Skeletal muscle satellite cell (primary cell): ENCODE measurements around the gene FHIT.

Experiments used
- H3K27me3 ChIP-seq: 2 replicates; pipeline ENCODE4 v1.7.0; 2013; ENCODE audit warnings: low read length; ENCODE audit not compliant: control insufficient read depth, insufficient read depth
- H3K36me3 ChIP-seq: 2 replicates; pipeline ENCODE4 v1.7.0; 2013; ENCODE audit warnings: mild to moderate bottlenecking, control low read depth, low read length; ENCODE audit not compliant: insufficient read depth
- H3K4me1 ChIP-seq: 2 replicates; pipeline ENCODE4 v1.7.0; 2013; ENCODE audit warnings: low read length; ENCODE audit not compliant: control insufficient read depth, insufficient read depth
- H3K4me2 ChIP-seq: 2 replicates; pipeline ENCODE4 v1.7.0; 2013; ENCODE audit warnings: mild to moderate bottlenecking, low read length
- H3K4me3 ChIP-seq: 2 replicates; pipeline ENCODE4 v1.7.0; 2013; ENCODE audit warnings: low read length
- H3K9ac ChIP-seq: 2 replicates; pipeline ENCODE4 v1.7.0; 2013; ENCODE audit warnings: mild to moderate bottlenecking, low read depth, low read length, moderate library complexity
- H3K9me3 ChIP-seq: replicated peaks from 2 replicates; pipeline ENCODE4 v1.7.0; 2013; ENCODE audit warnings: mild to moderate bottlenecking, control low read depth, low read length

The FHIT gene

GRCh38 chr3:59996056-59996455 lies 1255.2 kb downstream of the FHIT start:
- Histone ChIP-seq H3K4me1 (no peaks in the 10 kb centered on the region), H3K27me3 (peaks cover 9% of the 10 kb centered on the region), H3K4me3 (no peak overlapping the region), H3K9me3 (no peaks in the 10 kb centered on the region), H3K36me3 (no peaks in the 10 kb centered on the region), H3K9ac (no peak overlapping the region), H3K4me2 (no peak overlapping the region)

- H3K4me2 ChIP-seq = no peak overlapping the region
- no peaks in the 10 kb centered on the region for H3K9me3 ChIP-seq
- H3K9ac ChIP-seq = no peak overlapping the region
- no peaks in the 10 kb centered on the region for H3K4me1 ChIP-seq
- H3K27me3 ChIP-seq = peaks cover 9% of the 10 kb centered on the region
- no peak overlapping the region for H3K4me3 ChIP-seq
- H3K36me3 ChIP-seq = no peaks in the 10 kb centered on the region
These were observed 1255.7 kb downstream of the FHIT start for GRCh38 chr3:59995563-59995962.

GRCh38 chr3:59994732-59995304 lies 1256.4 kb downstream of the FHIT start:
- Histone ChIP-seq H3K4me1 (no peaks in the 10 kb centered on the region), H3K36me3 (no peaks in the 10 kb centered on the region), H3K9ac (no peak overlapping the region), H3K9me3 (no peaks in the 10 kb centered on the region), H3K27me3 (peaks cover 9% of the 10 kb centered on the region), H3K4me2 (no peak overlapping the region), H3K4me3 (no peak overlapping the region)

GRCh38 chr3:59992578-59992977 lies 1258.7 kb downstream of the FHIT start:
- Histone ChIP-seq H3K27me3 (peaks cover 11% of the 10 kb centered on the region), H3K9me3 (no peaks in the 10 kb centered on the region), H3K4me1 (no peaks in the 10 kb centered on the region), H3K4me2 (no peak overlapping the region), H3K4me3 (no peak overlapping the region), H3K9ac (no peak overlapping the region), H3K36me3 (no peaks in the 10 kb centered on the region)

GRCh38 chr3:59990915-59991314 lies 1260.3 kb downstream of the FHIT start:
- H3K4me2 ChIP-seq = no peak overlapping the region
- peaks cover 11% of the 10 kb centered on the region for H3K27me3 ChIP-seq
- H3K9ac ChIP-seq = no peak overlapping the region
- no peaks in the 10 kb centered on the region for H3K9me3 ChIP-seq
- no peaks in the 10 kb centered on the region for H3K4me1 ChIP-seq
- no peak overlapping the region for H3K4me3 ChIP-seq
- H3K36me3 ChIP-seq = no peaks in the 10 kb centered on the region

- H3K9ac ChIP-seq = no peak overlapping the region
- no peaks in the 10 kb centered on the region for H3K36me3 ChIP-seq
- H3K4me1 ChIP-seq = no peaks in the 10 kb centered on the region
These were observed 1268.7 kb downstream of the FHIT start for GRCh38 chr3:59982510-59982909.

GRCh38 chr3:59981377-59981776 lies 1269.9 kb downstream of the FHIT start:
- H3K4me2 ChIP-seq = no peak overlapping the region
- no peak overlapping the region for H3K4me3 ChIP-seq
- H3K9ac ChIP-seq = no peak overlapping the region
- no peaks in the 10 kb centered on the region for H3K9me3 ChIP-seq
- H3K4me1 ChIP-seq = no peaks in the 10 kb centered on the region
- H3K36me3 ChIP-seq = no peaks in the 10 kb centered on the region
- H3K27me3 ChIP-seq = no peaks in the 10 kb centered on the region

More at GRCh38 chr3:59982510-59982909, 1268.7 kb downstream of the FHIT start:
- Histone ChIP-seq H3K27me3 (no peaks in the 10 kb centered on the region), H3K4me2 (no peak overlapping the region), H3K9me3 (no peaks in the 10 kb centered on the region), H3K4me3 (no peak overlapping the region)

GRCh38 chr3:59980576-59980975 lies 1270.7 kb downstream of the FHIT start:
- no peaks in the 10 kb centered on the region for H3K9me3 ChIP-seq
- no peak overlapping the region for H3K9ac ChIP-seq
- no peak overlapping the region for H3K4me2 ChIP-seq
- no peak overlapping the region for H3K4me3 ChIP-seq
- H3K4me1 ChIP-seq = no peaks in the 10 kb centered on the region
- no peaks in the 10 kb centered on the region for H3K27me3 ChIP-seq
- no peaks in the 10 kb centered on the region for H3K36me3 ChIP-seq

- Histone ChIP-seq H3K9me3 (no peaks in the 10 kb centered on the region), H3K4me1 (no peaks in the 10 kb centered on the region), H3K4me2 (no peak overlapping the region), H3K36me3 (no peaks in the 10 kb centered on the region), H3K27me3 (no peaks in the 10 kb centered on the region), H3K4me3 (no peak overlapping the region), H3K9ac (no peak overlapping the region)
These were observed 1271.7 kb downstream of the FHIT start for GRCh38 chr3:59979542-59979941.

- H3K9me3 ChIP-seq = no peaks in the 10 kb centered on the region
- H3K9ac ChIP-seq = no peak overlapping the region
- no peak overlapping the region for H3K4me3 ChIP-seq
- H3K27me3 ChIP-seq = no peaks in the 10 kb centered on the region
- no peaks in the 10 kb centered on the region for H3K36me3 ChIP-seq
- H3K4me1 ChIP-seq = no peaks in the 10 kb centered on the region
- H3K4me2 ChIP-seq = no peak overlapping the region
These were observed 1272.3 kb downstream of the FHIT start for GRCh38 chr3:59978979-59979378.

- H3K4me1 ChIP-seq = no peaks in the 10 kb centered on the region
- no peak overlapping the region for H3K4me3 ChIP-seq
- no peaks in the 10 kb centered on the region for H3K9me3 ChIP-seq
- no peak overlapping the region for H3K4me2 ChIP-seq
- no peaks in the 10 kb centered on the region for H3K36me3 ChIP-seq
- H3K9ac ChIP-seq = no peak overlapping the region
- no peaks in the 10 kb centered on the region for H3K27me3 ChIP-seq
These were observed 1280.5 kb downstream of the FHIT start for GRCh38 chr3:59970796-59971195.

GRCh38 chr3:59970376-59970775 lies 1280.9 kb downstream of the FHIT start:
- Histone ChIP-seq H3K36me3 (no peaks in the 10 kb centered on the region), H3K27me3 (no peaks in the 10 kb centered on the region), H3K9me3 (no peaks in the 10 kb centered on the region), H3K4me1 (no peaks in the 10 kb centered on the region), H3K4me2 (no peak overlapping the region), H3K9ac (no peak overlapping the region), H3K4me3 (no peak overlapping the region)
